GM12878 (cell line): ENCODE data around the gene METAP1. TPM values are rescaled to one million over a fixed set of nuclear protein-coding genes. Genes with fewer than 3 reads are reported as not detected.

Experiments
- BRCA1 ChIP-seq: IDR thresholded peaks from 2 replicates; pipeline ENCODE4 v1.6.1; 2011; ENCODE audit warnings: low read depth, low read length, improper control_type of control experiment
- DPF2 ChIP-seq: fragments of 450-650 bp; IDR thresholded peaks from 2 replicates; pipeline ENCODE4 v1.6.1; 2017; ENCODE audit warnings: mild to moderate bottlenecking
- EED ChIP-seq: sonication (generic); IDR thresholded peaks from 2 replicates; pipeline ENCODE4 v1.6.1; 2016; ENCODE audit warnings: antibody characterized with exemption, low read depth
- GATAD2B ChIP-seq: fragments of 450-650 bp; conservative IDR thresholded peaks from 2 replicates; pipeline ENCODE4 v1.6.1; 2017; ENCODE audit warnings: low read depth, mild to moderate bottlenecking, moderate library complexity
- JUND ChIP-seq: IDR thresholded peaks from 2 replicates; pipeline ENCODE4 v1.6.1; 2012; ENCODE audit warnings: low read depth, mild to moderate bottlenecking, low read length, improper control_type of control experiment, moderate library complexity
- KDM1A ChIP-seq: fragments of 200-600 bp; sonication (generic); IDR thresholded peaks from 2 replicates; pipeline ENCODE4 v1.6.1; 2016; ENCODE audit warnings: borderline replicate concordance
- MYB ChIP-seq: fragments of 150-350 bp; IDR thresholded peaks from 2 replicates; pipeline ENCODE4 v1.6.1; 2014; ENCODE audit warnings: mild to moderate bottlenecking, low read depth, low read length, borderline replicate concordance
- PAX5 ChIP-seq: IDR thresholded peaks from 2 replicates; pipeline ENCODE4 v1.6.1; 2011; ENCODE audit warnings: low read depth, low read length, borderline replicate concordance
- RAD51 ChIP-seq: fragments of 450-650 bp; IDR thresholded peaks from 2 replicates; pipeline ENCODE4 v1.6.1; 2016; ENCODE audit warnings: moderate library complexity, mild to moderate bottlenecking, inconsistent platforms
- RELA ChIP-seq: fragments of 450-650 bp; IDR thresholded peaks from 2 replicates; pipeline ENCODE4 v1.8.0; 2014; ENCODE audit warnings: borderline replicate concordance; ENCODE audit not compliant: partially characterized antibody
- SPI1 ChIP-seq: IDR thresholded peaks from 2 replicates; pipeline ENCODE4 v1.6.1; 2011; ENCODE audit warnings: low read depth, mild to moderate bottlenecking, low read length, moderate library complexity, borderline replicate concordance; ENCODE audit not compliant: insufficient read depth
- TCF3 ChIP-seq: IDR thresholded peaks from 2 replicates; pipeline ENCODE4 v1.6.1; 2012; ENCODE audit warnings: low read depth, mild to moderate bottlenecking, low read length, borderline replicate concordance; ENCODE audit not compliant: insufficient read depth
- YY1 ChIP-seq: IDR thresholded peaks from 2 replicates; pipeline ENCODE4 v1.6.1; 2011; ENCODE audit warnings: low read depth, mild to moderate bottlenecking, low read length
- polyA plus RNA-seq, 11 experiments: library from polyadenylated mRNA; depleted of rRNA in 4 of 11; unstranded in 6 of 11; stranded (reverse) in 5 of 11; fragments of >200 nt; fragmentation: Nextera tagmentation in 4 of 11; fragmentation: Illumina TruSeq in 1 of 11; extraction: Ambion mirVana in 4 of 11; extraction: Trizol in 1 of 11; gene quantifications; 1 replicate in 1 of 11; 2 replicates in 10 of 11; pipeline versions ENCODE4 v1.2.1 to v1.2.3, GENCODE V29; 2011 to 2016; ENCODE audit warnings: inconsistent platforms in 2 of 11, missing spikeins in 2 of 11, low read depth in 1 of 11
- total RNA-seq, 4 experiments: library from RNA; depleted of rRNA in 3 of 4; stranded (reverse); fragments of >200 nt in 3 of 4; fragmentation: Illumina TruSeq in 1 of 4; extraction: Trizol in 1 of 4; gene quantifications; 2 replicates each; pipeline versions ENCODE4 v1.2.1 to v1.2.3, GENCODE V29; 2013 to 2021
- TF ChIP-seq, protein P1 (sequence below): fragments of 150-350 bp; IDR thresholded peaks from 2 replicates; pipeline ENCODE4 v1.6.1; 2016; ENCODE audit warnings: low read depth, low read length
- TF ChIP-seq, protein P2 (sequence below): IDR thresholded peaks from 2 replicates; pipeline ENCODE4 v1.6.1; 2012; ENCODE audit warnings: low read length, inconsistent platforms
- TF ChIP-seq, protein P3 (sequence below): fragments of 450-650 bp; conservative IDR thresholded peaks from 2 replicates; pipeline ENCODE4 v1.6.1; 2017; ENCODE audit warnings: mild to moderate bottlenecking, moderate library complexity
- TF ChIP-seq, protein P4 (sequence below): fragments of 450-650 bp; IDR thresholded peaks from 2 replicates; pipeline ENCODE4 v1.6.1; 2017; ENCODE audit warnings: antibody characterized with exemption, mild to moderate bottlenecking, moderate library complexity
- TF ChIP-seq, protein P5 (sequence below): fragments of 450-650 bp; IDR thresholded peaks from 2 replicates; pipeline ENCODE4 v1.6.1; 2016; ENCODE audit warnings: mild to moderate bottlenecking

Gene METAP1
- total and polyA plus RNA-seq, 10 of the 15 experiments (the other 5 are each of a cell fraction or from before 2014, with no cell fraction given), result 22.7 to 71.4 (median 45.1) TPM

DNA sequence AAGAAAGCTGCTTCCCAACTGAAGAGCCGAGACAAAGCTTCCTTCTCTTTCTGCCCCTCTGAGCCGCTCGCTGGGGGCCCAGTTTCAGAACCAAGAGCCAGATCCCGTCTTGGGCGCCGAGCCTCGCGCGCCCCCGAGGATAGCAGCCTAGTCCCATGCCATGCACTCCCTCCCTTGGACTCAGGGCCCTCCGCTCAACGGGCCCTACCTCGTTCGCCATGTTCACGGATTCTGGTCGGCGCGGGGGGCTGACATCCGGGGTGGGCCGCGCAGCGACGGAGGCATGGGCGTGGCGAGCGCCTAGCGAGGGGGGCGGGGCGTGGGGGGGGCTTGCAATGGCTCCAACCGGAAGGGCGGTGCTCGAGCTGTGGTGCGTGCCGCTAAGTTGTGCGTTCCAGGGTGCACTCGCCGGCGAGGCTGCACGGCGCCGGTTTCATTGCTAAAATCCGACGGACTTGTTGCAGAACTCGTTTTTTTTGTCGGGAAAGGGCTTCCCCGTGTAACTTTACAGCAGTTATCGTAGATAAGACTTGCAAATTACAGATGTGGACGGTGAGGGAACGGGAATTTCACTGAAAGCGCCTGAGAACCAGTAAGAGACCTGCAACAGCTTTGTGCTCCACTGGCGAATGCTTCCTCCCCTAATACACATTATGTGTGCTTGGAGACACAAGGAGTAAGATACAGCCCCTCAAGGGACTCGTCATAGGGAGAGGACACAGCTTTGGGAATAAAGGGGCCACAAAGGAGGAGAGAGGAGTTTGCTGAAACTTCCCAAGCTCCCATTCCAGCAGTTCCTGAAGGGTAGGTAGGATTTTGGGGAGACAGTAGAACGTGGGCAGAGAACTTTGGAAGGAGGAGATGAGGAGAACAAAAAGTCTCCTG lies 93.2 kb downstream of the METAP1 start, which contains the start of gene ADH5 (continued):
- TF ChIP-seq, protein P1, sequence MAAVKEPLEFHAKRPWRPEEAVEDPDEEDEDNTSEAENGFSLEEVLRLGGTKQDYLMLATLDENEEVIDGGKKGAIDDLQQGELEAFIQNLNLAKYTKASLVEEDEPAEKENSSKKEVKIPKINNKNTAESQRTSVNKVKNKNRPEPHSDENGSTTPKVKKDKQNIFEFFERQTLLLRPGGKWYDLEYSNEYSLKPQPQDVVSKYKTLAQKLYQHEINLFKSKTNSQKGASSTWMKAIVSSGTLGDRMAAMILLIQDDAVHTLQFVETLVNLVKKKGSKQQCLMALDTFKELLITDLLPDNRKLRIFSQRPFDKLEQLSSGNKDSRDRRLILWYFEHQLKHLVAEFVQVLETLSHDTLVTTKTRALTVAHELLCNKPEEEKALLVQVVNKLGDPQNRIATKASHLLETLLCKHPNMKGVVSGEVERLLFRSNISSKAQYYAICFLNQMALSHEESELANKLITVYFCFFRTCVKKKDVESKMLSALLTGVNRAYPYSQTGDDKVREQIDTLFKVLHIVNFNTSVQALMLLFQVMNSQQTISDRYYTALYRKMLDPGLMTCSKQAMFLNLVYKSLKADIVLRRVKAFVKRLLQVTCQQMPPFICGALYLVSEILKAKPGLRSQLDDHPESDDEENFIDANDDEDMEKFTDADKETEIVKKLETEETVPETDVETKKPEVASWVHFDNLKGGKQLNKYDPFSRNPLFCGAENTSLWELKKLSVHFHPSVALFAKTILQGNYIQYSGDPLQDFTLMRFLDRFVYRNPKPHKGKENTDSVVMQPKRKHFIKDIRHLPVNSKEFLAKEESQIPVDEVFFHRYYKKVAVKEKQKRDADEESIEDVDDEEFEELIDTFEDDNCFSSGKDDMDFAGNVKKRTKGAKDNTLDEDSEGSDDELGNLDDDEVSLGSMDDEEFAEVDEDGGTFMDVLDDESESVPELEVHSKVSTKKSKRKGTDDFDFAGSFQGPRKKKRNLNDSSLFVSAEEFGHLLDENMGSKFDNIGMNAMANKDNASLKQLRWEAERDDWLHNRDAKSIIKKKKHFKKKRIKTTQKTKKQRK, result no peak
- TF ChIP-seq, protein P2, sequence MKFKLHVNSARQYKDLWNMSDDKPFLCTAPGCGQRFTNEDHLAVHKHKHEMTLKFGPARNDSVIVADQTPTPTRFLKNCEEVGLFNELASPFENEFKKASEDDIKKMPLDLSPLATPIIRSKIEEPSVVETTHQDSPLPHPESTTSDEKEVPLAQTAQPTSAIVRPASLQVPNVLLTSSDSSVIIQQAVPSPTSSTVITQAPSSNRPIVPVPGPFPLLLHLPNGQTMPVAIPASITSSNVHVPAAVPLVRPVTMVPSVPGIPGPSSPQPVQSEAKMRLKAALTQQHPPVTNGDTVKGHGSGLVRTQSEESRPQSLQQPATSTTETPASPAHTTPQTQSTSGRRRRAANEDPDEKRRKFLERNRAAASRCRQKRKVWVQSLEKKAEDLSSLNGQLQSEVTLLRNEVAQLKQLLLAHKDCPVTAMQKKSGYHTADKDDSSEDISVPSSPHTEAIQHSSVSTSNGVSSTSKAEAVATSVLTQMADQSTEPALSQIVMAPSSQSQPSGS, result no peak
- no peak for TF ChIP-seq RAD51
- TF ChIP-seq GATAD2B, result no peak
- TF ChIP-seq MYB, result no peak
- TF ChIP-seq DPF2, result no peak
- no peak for TF ChIP-seq BRCA1
- TF ChIP-seq, protein P3, sequence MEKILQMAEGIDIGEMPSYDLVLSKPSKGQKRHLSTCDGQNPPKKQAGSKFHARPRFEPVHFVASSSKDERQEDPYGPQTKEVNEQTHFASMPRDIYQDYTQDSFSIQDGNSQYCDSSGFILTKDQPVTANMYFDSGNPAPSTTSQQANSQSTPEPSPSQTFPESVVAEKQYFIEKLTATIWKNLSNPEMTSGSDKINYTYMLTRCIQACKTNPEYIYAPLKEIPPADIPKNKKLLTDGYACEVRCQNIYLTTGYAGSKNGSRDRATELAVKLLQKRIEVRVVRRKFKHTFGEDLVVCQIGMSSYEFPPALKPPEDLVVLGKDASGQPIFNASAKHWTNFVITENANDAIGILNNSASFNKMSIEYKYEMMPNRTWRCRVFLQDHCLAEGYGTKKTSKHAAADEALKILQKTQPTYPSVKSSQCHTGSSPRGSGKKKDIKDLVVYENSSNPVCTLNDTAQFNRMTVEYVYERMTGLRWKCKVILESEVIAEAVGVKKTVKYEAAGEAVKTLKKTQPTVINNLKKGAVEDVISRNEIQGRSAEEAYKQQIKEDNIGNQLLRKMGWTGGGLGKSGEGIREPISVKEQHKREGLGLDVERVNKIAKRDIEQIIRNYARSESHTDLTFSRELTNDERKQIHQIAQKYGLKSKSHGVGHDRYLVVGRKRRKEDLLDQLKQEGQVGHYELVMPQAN, result peak; percentile 67
- no peak for TF ChIP-seq SPI1
- 0 out of 2 replicates have a peak, but pooled peaks have one; percentile 51 for TF ChIP-seq TCF3
- TF ChIP-seq YY1, result peak; percentile 93
- TF ChIP-seq, protein P4, sequence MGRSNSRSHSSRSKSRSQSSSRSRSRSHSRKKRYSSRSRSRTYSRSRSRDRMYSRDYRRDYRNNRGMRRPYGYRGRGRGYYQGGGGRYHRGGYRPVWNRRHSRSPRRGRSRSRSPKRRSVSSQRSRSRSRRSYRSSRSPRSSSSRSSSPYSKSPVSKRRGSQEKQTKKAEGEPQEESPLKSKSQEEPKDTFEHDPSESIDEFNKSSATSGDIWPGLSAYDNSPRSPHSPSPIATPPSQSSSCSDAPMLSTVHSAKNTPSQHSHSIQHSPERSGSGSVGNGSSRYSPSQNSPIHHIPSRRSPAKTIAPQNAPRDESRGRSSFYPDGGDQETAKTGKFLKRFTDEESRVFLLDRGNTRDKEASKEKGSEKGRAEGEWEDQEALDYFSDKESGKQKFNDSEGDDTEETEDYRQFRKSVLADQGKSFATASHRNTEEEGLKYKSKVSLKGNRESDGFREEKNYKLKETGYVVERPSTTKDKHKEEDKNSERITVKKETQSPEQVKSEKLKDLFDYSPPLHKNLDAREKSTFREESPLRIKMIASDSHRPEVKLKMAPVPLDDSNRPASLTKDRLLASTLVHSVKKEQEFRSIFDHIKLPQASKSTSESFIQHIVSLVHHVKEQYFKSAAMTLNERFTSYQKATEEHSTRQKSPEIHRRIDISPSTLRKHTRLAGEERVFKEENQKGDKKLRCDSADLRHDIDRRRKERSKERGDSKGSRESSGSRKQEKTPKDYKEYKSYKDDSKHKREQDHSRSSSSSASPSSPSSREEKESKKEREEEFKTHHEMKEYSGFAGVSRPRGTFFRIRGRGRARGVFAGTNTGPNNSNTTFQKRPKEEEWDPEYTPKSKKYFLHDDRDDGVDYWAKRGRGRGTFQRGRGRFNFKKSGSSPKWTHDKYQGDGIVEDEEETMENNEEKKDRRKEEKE, result no peak
- peak; percentile 37; the same call in 1 of the 2 replicates for TF ChIP-seq EED
- no peak for TF ChIP-seq RELA
- TF ChIP-seq PAX5, result no peak
- TF ChIP-seq KDM1A, result no peak
- TF ChIP-seq, protein P5, sequence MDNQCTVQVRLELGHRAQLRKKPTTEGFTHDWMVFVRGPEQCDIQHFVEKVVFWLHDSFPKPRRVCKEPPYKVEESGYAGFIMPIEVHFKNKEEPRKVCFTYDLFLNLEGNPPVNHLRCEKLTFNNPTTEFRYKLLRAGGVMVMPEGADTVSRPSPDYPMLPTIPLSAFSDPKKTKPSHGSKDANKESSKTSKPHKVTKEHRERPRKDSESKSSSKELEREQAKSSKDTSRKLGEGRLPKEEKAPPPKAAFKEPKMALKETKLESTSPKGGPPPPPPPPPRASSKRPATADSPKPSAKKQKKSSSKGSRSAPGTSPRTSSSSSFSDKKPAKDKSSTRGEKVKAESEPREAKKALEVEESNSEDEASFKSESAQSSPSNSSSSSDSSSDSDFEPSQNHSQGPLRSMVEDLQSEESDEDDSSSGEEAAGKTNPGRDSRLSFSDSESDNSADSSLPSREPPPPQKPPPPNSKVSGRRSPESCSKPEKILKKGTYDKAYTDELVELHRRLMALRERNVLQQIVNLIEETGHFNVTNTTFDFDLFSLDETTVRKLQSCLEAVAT, result peak; percentile 13; the same call in 1 of the 2 replicates
- TF ChIP-seq JUND, result no peak
